WTC11 (cell line): ENCODE results near the gene CELF4. TPM values are rescaled to one million over a fixed set of nuclear protein-coding genes. Genes with fewer than 3 reads are reported as not detected.

Source experiments
- ATAC-seq: fragments of 200-7000 bp; cut with Tn5 transposase; 2 replicates; pipeline ENCODE4 v1.10.0; 2021; ENCODE audit warnings: mild to moderate bottlenecking, moderate library complexity
- CTCF ChIA-PET: fragments of 300-600 bp; sonication (Branson Sonifier 250); formaldehyde crosslinking; loops from one replicate; lab custom pipeline; 2021; ENCODE audit warnings: antibody characterized with exemption; lab: Charles Lee
- POLR2A ChIA-PET: fragments of 350-600 bp; sonication (Branson Sonifier 250); formaldehyde crosslinking; loops from one replicate; lab custom pipeline; 2021; ENCODE audit warnings: antibody characterized with exemption; lab: Charles Lee
- DNase-seq: peaks from one replicate; pipeline ENCODE4 v3.0.0; 2021; ENCODE audit warnings: low spot score
- H3K27ac Mint-ChIP-seq: 2 replicates; pipeline ENCODE4 v1.8.0; 2021; ENCODE audit warnings: mixed read lengths
- H3K27me3 Mint-ChIP-seq: 2 replicates; pipeline ENCODE4 v1.8.0; 2021; ENCODE audit warnings: low read depth, mild to moderate bottlenecking, moderate library complexity, mixed read lengths
- H3K36me3 Mint-ChIP-seq: 2 replicates; pipeline ENCODE4 v1.8.0; 2021; ENCODE audit warnings: mixed read lengths
- H3K4me1 Mint-ChIP-seq: 2 replicates; pipeline ENCODE4 v1.8.0; 2022; ENCODE audit warnings: mixed read lengths
- H3K4me3 Mint-ChIP-seq: 2 replicates; pipeline ENCODE4 v1.8.0; 2021; ENCODE audit warnings: mild to moderate bottlenecking, moderate library complexity, mixed read lengths
- H3K9me3 Mint-ChIP-seq: 2 replicates; pipeline ENCODE4 v1.8.0; 2021; ENCODE audit warnings: mixed read lengths
- E2F4 ChIP-seq: sonication (generic); formaldehyde crosslinking; IDR thresholded peaks from 2 replicates; pipeline ENCODE4 v1.8.1; 2022; ENCODE audit warnings: low read depth, mild to moderate bottlenecking, moderate library complexity, missing genetic modification reagents, borderline replicate concordance
- HMGA2 ChIP-seq: fragments of 250-450 bp; sonication (Bioruptor Pico); IDR thresholded peaks from 2 replicates; pipeline ENCODE4 v1.4.0; 2021; ENCODE audit warnings: mild to moderate bottlenecking, moderate library complexity
- JAZF1 ChIP-seq: fragments of 250-450 bp; sonication (Bioruptor Pico); IDR thresholded peaks from 2 replicates; pipeline ENCODE4 v1.9.0; 2021; ENCODE audit warnings: moderate library complexity, mild to moderate bottlenecking, inconsistent platforms
- MXD4 ChIP-seq: fragments of 250-450 bp; sonication (Bioruptor Pico); IDR thresholded peaks from 2 replicates; pipeline ENCODE4 v1.8.0; 2021; ENCODE audit warnings: mild to moderate bottlenecking, moderate library complexity, borderline replicate concordance
- MYBL2 ChIP-seq: sonication (generic); formaldehyde crosslinking; IDR thresholded peaks from 2 replicates; pipeline ENCODE4 v1.8.1; 2023; ENCODE audit warnings: mild to moderate bottlenecking, moderate library complexity, missing genetic modification reagents
- OVOL2 ChIP-seq: fragments of 250-450 bp; sonication (Bioruptor Pico); IDR thresholded peaks from 2 replicates; pipeline ENCODE4 v1.9.0; 2021; ENCODE audit warnings: mild to moderate bottlenecking, borderline replicate concordance
- STAT6 ChIP-seq: sonication (generic); formaldehyde crosslinking; conservative IDR thresholded peaks from 2 replicates; pipeline ENCODE4 v1.8.1; 2023; ENCODE audit warnings: mild to moderate bottlenecking, low read depth, missing genetic modification reagents, moderate library complexity
- ZBTB21 ChIP-seq: sonication (generic); formaldehyde crosslinking; IDR thresholded peaks from 2 replicates; pipeline ENCODE4 v1.8.1; 2023; ENCODE audit warnings: mild to moderate bottlenecking, missing genetic modification reagents, borderline replicate concordance
- ZBTB43 ChIP-seq: sonication (generic); formaldehyde crosslinking; IDR thresholded peaks from 2 replicates; pipeline ENCODE4 v1.8.1; 2023; ENCODE audit warnings: mild to moderate bottlenecking, missing genetic modification reagents
- ZNF121 ChIP-seq: sonication (generic); formaldehyde crosslinking; IDR thresholded peaks from 2 replicates; pipeline ENCODE4 v1.8.0; 2023; ENCODE audit warnings: missing genetic modification reagents
- ZNF219 ChIP-seq: sonication (generic); formaldehyde crosslinking; IDR thresholded peaks from 2 replicates; pipeline ENCODE4 v1.8.0; 2023; ENCODE audit warnings: missing genetic modification reagents, mild to moderate bottlenecking, borderline replicate concordance
- ZNF263 ChIP-seq: sonication (generic); formaldehyde crosslinking; IDR thresholded peaks from 2 replicates; pipeline ENCODE4 v1.8.1; 2022; ENCODE audit warnings: low read depth, mild to moderate bottlenecking, moderate library complexity, missing genetic modification reagents
- ZNF396 ChIP-seq: fragments of 250-450 bp; sonication (Bioruptor Pico); IDR thresholded peaks from 2 replicates; pipeline ENCODE4 v1.8.0; 2021; ENCODE audit warnings: mild to moderate bottlenecking, moderate library complexity, borderline replicate concordance
- total RNA-seq: library from RNA; stranded (reverse); gene quantifications from 3 replicates; pipeline ENCODE4 v1.2.3, GENCODE V29; 2021
- TF ChIP-seq, protein P1 (sequence below): fragments of 250-450 bp; sonication (Bioruptor Pico); IDR thresholded peaks from 2 replicates; pipeline ENCODE4 v2.1.2; 2022; ENCODE audit warnings: mild to moderate bottlenecking, moderate library complexity
- TF ChIP-seq, protein P2 (sequence below): sonication (generic); formaldehyde crosslinking; IDR thresholded peaks from 2 replicates; pipeline ENCODE4 v1.8.1; 2023; ENCODE audit warnings: mild to moderate bottlenecking, moderate library complexity, missing genetic modification reagents
- TF ChIP-seq, protein P3 (sequence below): fragments of 250-450 bp; sonication (Bioruptor Pico); IDR thresholded peaks from 2 replicates; pipeline ENCODE4 v1.9.0; 2021; ENCODE audit warnings: mild to moderate bottlenecking

Gene CELF4
- total RNA-seq, 1 experiment from 2014 or later: 2.9 TPM

DNA sequence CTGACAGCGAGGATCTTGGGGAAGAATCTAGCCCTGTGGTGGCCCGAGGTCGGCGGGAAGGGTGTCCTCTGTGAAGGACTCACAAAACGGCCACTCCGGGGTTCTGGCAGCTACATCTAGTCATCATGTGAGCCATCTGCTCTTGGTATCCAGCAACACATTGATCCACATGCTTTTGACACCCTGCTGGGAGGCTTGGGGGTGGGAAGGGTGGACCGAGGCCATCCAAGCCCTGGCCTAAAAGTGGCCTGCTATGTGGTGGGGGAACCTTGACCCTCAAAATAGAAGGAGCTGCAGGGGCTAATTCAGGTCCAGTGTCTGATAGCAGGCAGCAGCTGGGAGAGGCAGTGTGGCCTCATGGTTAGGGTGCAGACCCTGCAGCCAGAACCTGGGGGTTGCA lies 145.7 kb downstream of the CELF4 start:
- Mint-ChIP-seq H3K4me3 (no peak overlapping the region), H3K27ac (no peak overlapping the region), H3K36me3 (no peaks in the 10 kb centered on the region), H3K27me3 (peaks cover 33% of the 10 kb centered on the region), H3K4me1 (peaks cover 23% of the 10 kb centered on the region), H3K9me3 (no peaks in the 10 kb centered on the region)
- ATAC-seq (no peak), DNase-seq (no peak)
- ChIA-PET POLR2A (no interaction called here), CTCF (no interaction called here)
- TF ChIP-seq ZNF121 (CRISPR knock-in tag) (no peak), ZBTB43 (CRISPR knock-in tag) (no peak), JAZF1 (CRISPR knock-in tag) (no peak), MYBL2 (CRISPR knock-in tag) (no peak), HMGA2 (no peak), ZBTB21 (CRISPR knock-in tag) (no peak), OVOL2 (no peak), ZNF263 (no peak), E2F4 (CRISPR knock-in tag) (no peak)
- TF ChIP-seq, protein P1, sequence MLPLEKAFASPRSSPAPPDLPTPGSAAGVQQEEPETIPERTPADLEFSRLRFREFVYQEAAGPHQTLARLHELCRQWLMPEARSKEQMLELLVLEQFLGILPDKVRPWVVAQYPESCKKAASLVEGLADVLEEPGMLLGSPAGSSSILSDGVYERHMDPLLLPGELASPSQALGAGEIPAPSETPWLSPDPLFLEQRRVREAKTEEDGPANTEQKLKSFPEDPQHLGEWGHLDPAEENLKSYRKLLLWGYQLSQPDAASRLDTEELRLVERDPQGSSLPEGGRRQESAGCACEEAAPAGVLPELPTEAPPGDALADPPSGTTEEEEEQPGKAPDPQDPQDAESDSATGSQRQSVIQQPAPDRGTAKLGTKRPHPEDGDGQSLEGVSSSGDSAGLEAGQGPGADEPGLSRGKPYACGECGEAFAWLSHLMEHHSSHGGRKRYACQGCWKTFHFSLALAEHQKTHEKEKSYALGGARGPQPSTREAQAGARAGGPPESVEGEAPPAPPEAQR (CRISPR knock-in tag): no peak
- TF ChIP-seq, protein P2, sequence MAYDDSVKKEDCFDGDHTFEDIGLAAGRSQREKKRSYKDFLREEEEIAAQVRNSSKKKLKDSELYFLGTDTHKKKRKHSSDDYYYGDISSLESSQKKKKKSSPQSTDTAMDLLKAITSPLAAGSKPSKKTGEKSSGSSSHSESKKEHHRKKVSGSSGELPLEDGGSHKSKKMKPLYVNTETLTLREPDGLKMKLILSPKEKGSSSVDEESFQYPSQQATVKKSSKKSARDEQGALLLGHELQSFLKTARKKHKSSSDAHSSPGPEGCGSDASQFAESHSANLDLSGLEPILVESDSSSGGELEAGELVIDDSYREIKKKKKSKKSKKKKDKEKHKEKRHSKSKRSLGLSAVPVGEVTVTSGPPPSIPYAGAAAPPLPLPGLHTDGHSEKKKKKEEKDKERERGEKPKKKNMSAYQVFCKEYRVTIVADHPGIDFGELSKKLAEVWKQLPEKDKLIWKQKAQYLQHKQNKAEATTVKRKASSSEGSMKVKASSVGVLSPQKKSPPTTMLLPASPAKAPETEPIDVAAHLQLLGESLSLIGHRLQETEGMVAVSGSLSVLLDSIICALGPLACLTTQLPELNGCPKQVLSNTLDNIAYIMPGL (CRISPR knock-in tag): no peak
- TF ChIP-seq, protein P3, sequence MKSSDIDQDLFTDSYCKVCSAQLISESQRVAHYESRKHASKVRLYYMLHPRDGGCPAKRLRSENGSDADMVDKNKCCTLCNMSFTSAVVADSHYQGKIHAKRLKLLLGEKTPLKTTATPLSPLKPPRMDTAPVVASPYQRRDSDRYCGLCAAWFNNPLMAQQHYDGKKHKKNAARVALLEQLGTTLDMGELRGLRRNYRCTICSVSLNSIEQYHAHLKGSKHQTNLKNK (CRISPR knock-in tag): no peak

DNA sequence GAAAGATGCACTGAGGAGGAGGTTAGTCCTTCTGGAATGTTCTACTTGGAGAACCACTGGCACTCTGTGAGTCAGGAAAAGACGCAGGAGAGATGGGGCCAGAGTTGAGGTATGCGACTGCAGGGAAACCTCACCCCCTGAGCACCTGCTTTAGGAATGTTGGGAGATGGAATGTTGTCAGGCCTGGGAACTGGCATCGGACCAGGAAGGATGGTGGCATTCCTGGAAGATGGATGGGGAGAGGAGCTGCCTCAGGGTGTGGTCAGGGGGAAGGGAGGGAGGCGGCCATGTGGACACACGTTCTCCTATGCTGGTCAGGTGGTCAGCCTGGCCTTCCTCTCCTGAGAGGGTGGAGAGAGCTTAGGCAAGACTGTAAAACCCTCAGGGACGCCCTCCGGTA lies 146.3 kb downstream of the CELF4 start:
- TF ChIP-seq STAT6: no peak
- no peak for TF ChIP-seq ZNF219 (CRISPR knock-in tag)
- no peak for TF ChIP-seq ZNF396 (CRISPR knock-in tag)
- TF ChIP-seq ZBTB21 (CRISPR knock-in tag): no peak
- TF ChIP-seq MXD4 (CRISPR knock-in tag): no peak
- peaks cover 23% of the 10 kb centered on the region for H3K4me1 Mint-ChIP-seq
- no peak overlapping the region for H3K4me3 Mint-ChIP-seq
- DNase-seq (no peak), ATAC-seq (peak; percentile 54)
- no peaks in the 10 kb centered on the region for H3K36me3 Mint-ChIP-seq
- peaks cover 33% of the 10 kb centered on the region for H3K27me3 Mint-ChIP-seq
- no peaks in the 10 kb centered on the region for H3K9me3 Mint-ChIP-seq
- ChIA-PET CTCF (no interaction called here), POLR2A (no interaction called here)
- no peak overlapping the region for H3K27ac Mint-ChIP-seq
